A673 (cell line): ENCODE measurements around the gene CSNK2B.

Experiments used
- EZH2 ChIP-seq: fragments of 200-600 bp; sonication (generic); IDR thresholded peaks from 2 replicates; pipeline ENCODE4 v1.6.1; 2017; ENCODE audit warnings: borderline replicate concordance, low read depth, mild to moderate bottlenecking, mixed read lengths, antibody characterized with exemption, low read length; ENCODE audit not compliant: poor library complexity, severe bottlenecking
- TF ChIP-seq, protein P1 (sequence below): fragments of 300-800, 200-600 bp; sonication (generic); conservative IDR thresholded peaks from 2 replicates; pipeline ENCODE4 v1.5.1; 2017; ENCODE audit warnings: low read depth, mild to moderate bottlenecking, antibody characterized with exemption, low read length, moderate library complexity, mixed read lengths

DNA sequence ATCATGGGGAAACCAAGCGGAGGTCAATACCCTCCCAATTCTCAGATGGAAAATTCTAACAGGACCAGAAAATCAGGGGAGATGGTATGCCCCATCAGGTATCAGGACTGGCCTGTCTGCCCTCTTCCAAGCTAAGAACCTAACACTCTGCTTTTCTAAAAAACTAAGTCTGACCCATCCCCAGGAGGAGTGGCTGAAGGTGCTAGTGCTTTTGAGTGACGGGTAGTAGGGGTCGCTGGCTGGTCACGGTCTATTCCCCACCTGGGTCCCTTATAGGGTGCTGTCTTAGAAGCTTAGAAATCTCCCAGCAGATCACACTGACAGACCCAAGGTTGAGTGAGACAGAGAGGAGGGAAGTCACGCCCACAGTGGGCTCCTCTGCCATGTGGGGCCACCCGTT is 27.7 kb downstream of the CSNK2B start:
- TF ChIP-seq, protein P1, sequence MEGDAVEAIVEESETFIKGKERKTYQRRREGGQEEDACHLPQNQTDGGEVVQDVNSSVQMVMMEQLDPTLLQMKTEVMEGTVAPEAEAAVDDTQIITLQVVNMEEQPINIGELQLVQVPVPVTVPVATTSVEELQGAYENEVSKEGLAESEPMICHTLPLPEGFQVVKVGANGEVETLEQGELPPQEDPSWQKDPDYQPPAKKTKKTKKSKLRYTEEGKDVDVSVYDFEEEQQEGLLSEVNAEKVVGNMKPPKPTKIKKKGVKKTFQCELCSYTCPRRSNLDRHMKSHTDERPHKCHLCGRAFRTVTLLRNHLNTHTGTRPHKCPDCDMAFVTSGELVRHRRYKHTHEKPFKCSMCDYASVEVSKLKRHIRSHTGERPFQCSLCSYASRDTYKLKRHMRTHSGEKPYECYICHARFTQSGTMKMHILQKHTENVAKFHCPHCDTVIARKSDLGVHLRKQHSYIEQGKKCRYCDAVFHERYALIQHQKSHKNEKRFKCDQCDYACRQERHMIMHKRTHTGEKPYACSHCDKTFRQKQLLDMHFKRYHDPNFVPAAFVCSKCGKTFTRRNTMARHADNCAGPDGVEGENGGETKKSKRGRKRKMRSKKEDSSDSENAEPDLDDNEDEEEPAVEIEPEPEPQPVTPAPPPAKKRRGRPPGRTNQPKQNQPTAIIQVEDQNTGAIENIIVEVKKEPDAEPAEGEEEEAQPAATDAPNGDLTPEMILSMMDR = no peak
- TF ChIP-seq EZH2 = no peak
